Neutrophil (primary cell): ENCODE measurements around the gene HOXA10.

Experiments used
- H3K27ac ChIP-seq: fragments of 200-600 bp; sonication (generic); 2 replicates; pipeline ENCODE4 v1.5.1; 2016; ENCODE audit warnings: mild to moderate bottlenecking, moderate library complexity
- H3K27me3 ChIP-seq: fragments of 200-600 bp; sonication (generic); 2 replicates; pipeline ENCODE4 v1.6.0; 2016; ENCODE audit warnings: mild to moderate bottlenecking
- H3K36me3 ChIP-seq: fragments of 200-600 bp; sonication (generic); 2 replicates; pipeline ENCODE4 v1.5.1; 2017
- H3K4me1 ChIP-seq, 2 experiments: fragments of 200-600 bp in 1 of 2; sonication (generic) in 1 of 2; 1 replicate in 1 of 2; 2 replicates in 1 of 2; pipeline versions ENCODE4 v1.5.1 to v1.6.1; 2013 to 2016; ENCODE audit warnings: low read depth in 1 of 2, low read length in 1 of 2, mild to moderate bottlenecking in 1 of 2, moderate library complexity in 1 of 2; ENCODE audit not compliant: control insufficient read depth in 1 of 2, insufficient read depth in 1 of 2
- H3K4me3 ChIP-seq, 2 experiments: fragments of 200-600 bp in 1 of 2; sonication (generic) in 1 of 2; 1 replicate in 1 of 2; 2 replicates in 1 of 2; pipeline ENCODE4 v1.5.1; 2013 to 2016; ENCODE audit warnings: low read depth in 1 of 2, low read length in 1 of 2, mild to moderate bottlenecking in 1 of 2, moderate library complexity in 1 of 2
- H3K9me3 ChIP-seq: fragments of 200-600 bp; sonication (generic); 2 replicates; pipeline ENCODE4 v1.5.1; 2016
- TF ChIP-seq, protein P1 (sequence below): fragments of 200-600 bp; sonication (generic); IDR thresholded peaks from 2 replicates; pipeline ENCODE4 v1.5.1; 2016; ENCODE audit warnings: antibody characterized with exemption

The HOXA10 gene

DNA sequence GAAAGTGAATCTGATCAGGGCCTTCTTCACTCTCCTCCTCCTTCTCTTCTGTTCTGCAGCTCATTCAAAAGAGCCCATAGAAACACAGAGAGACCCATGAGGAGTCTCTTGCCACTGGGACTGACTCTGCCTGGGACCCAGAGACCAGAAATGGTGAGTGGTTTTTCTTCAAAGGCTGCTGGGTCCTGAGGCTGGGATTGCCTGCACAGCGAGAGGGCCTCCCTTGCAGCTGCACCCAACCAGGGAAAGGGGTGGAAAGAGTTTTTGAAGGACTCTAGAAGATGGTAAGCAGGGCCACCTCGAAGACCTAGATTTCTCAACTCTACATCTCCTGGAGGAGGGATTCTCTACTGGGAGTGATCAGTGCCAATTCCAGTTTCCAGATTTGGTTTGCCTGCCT lies 41.2 kb upstream of the HOXA10 start:
- Histone ChIP-seq H3K9me3 (no peaks in the 10 kb centered on the region), H3K4me1 (peaks cover 0 to 5% of the 10 kb centered on the region in 2 experiments), H3K36me3 (no peaks in the 10 kb centered on the region), H3K27ac (no peak overlapping the region), H3K4me3 (no peak overlapping the region), H3K27me3 (peaks cover 100% of the 10 kb centered on the region)
- TF ChIP-seq, protein P1, sequence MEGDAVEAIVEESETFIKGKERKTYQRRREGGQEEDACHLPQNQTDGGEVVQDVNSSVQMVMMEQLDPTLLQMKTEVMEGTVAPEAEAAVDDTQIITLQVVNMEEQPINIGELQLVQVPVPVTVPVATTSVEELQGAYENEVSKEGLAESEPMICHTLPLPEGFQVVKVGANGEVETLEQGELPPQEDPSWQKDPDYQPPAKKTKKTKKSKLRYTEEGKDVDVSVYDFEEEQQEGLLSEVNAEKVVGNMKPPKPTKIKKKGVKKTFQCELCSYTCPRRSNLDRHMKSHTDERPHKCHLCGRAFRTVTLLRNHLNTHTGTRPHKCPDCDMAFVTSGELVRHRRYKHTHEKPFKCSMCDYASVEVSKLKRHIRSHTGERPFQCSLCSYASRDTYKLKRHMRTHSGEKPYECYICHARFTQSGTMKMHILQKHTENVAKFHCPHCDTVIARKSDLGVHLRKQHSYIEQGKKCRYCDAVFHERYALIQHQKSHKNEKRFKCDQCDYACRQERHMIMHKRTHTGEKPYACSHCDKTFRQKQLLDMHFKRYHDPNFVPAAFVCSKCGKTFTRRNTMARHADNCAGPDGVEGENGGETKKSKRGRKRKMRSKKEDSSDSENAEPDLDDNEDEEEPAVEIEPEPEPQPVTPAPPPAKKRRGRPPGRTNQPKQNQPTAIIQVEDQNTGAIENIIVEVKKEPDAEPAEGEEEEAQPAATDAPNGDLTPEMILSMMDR: no peak

DNA sequence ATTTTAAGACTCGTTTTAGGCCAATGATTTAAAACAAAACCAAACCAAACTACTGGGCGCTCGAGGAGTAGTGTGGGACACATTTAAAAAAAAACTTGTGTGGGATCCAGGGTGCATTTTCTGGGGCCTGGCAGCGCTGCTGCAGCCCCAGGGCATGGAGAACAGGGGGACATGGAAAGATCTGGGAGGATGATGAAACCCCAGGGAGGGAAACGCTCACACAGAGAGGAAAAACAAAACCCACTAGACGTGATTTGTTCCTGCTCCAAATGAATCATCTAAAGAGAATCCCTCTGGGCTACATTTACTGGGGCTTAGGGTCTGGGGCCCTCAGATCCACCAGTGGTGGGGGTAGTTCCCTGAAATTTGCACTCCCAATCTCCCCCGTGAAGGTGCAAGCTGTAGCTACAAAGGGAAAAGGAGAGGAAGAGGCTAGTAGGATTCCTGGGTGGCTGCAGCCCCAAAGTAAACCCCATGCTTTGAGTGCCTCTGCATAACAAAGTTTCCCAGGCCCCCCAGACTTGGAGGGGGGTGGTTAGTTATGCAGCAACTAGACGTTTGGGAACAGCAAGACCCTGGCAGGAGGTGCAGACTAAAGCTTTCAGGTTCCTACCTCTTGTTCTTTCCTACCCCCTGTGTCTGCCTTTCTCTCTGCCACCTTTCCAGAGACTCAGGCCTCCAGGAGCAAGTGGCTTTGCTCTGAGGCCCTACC lies 40.3 kb upstream of the HOXA10 start:
- TF ChIP-seq, protein P1: no peak
- Histone ChIP-seq H3K27me3 (peaks cover 100% of the 10 kb centered on the region), H3K4me3 (no peak overlapping the region), H3K4me1 (peaks cover 0 to 6% of the 10 kb centered on the region in 2 experiments), H3K9me3 (no peaks in the 10 kb centered on the region), H3K27ac (no peak overlapping the region), H3K36me3 (no peaks in the 10 kb centered on the region)

DNA sequence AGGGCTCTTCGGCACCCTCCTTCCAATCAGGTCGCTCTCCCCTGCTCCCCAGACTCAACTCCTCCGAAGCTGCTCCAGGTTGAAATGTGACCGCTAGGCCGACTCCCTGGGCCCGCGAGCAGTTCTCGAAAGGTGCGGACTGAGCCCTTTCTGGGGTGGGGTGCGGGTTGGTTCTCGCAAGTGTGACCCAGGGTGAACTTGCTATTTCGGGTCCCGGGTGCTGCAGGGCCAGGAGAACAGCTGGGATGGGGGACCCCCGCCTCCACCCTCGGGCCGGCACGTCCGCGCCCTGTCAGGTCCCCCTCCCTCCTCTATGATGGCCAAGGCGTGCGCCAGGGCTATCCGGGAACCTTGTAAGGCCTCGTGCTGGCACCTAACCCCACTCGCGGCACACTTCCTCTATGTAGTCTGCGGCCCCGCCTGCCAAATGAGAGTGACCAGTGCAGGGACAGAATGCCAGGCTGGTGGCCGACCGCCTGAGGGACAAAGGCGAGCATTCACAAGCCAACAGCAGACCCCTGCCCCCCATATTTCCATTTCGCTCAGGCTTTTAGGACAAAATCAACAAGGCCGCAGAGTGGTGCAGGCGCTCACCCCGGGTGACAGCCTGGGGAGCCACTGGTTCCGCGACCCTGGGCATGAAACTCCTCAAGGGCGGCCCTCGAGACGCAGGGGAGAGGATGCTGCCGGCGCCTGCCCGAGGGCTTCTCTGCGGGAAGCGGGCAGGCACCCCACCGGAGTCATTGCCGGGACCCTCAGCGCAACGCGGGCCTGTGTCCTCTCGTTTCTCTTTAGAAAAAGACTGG lies 39.5 kb upstream of the HOXA10 start:
- Histone ChIP-seq H3K4me3 (no peak overlapping the region), H3K9me3 (no peaks in the 10 kb centered on the region), H3K27me3 (peaks cover 100% of the 10 kb centered on the region), H3K27ac (no peak overlapping the region), H3K4me1 (peaks cover 0 to 6% of the 10 kb centered on the region in 2 experiments), H3K36me3 (no peaks in the 10 kb centered on the region)
- TF ChIP-seq, protein P1: no peak

DNA sequence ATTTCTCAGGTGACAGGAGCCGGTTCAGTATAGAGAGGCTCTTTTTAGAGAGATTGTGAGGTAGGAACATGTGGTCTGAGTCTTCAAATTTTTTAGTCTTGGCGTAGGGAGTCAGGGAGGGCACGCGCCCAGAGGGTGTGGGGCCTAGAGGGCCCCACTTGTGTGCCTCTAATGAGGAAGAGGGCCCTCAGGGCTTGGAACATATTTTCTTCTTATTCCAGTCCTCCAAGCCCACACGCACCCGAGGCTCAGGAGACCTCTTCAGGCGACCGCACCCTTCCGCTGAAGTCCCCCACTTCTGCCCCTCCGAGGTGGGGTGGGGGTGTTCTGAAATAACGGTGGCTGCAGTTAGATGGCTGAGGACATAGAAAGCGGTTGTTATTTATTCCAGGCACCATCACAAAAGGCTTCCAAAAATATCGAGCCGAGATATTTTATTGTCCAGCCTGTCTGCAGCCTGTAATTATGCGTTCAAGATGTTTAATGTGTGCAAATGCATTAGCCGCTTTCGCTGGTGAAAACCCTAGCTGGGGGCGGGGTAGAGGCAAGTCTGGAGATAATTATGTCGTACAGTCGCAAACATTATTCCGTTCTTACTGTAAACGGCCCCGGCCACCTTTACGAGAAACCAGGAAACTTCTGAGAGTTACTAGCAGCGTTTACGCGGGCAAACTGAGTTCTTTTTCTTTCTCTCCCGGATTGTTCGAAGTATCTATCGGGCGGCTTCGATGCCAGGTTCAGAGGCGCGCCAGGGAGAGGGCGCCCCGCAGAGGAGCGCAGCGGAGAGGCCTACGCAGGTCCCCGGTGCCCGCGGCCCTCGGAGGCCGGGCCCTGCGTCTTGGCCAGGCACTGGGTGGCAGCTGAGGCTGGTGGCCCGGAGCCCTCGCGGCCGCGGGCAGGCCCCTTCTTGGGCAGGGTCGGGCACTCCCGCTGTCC lies 38.6 kb upstream of the HOXA10 start:
- Histone ChIP-seq H3K27me3 (peaks cover 100% of the 10 kb centered on the region), H3K27ac (no peak overlapping the region), H3K9me3 (no peaks in the 10 kb centered on the region), H3K36me3 (no peaks in the 10 kb centered on the region), H3K4me1 (peaks cover 0 to 6% of the 10 kb centered on the region in 2 experiments), H3K4me3 (no peak overlapping the region)
- TF ChIP-seq, protein P1: no peak

DNA sequence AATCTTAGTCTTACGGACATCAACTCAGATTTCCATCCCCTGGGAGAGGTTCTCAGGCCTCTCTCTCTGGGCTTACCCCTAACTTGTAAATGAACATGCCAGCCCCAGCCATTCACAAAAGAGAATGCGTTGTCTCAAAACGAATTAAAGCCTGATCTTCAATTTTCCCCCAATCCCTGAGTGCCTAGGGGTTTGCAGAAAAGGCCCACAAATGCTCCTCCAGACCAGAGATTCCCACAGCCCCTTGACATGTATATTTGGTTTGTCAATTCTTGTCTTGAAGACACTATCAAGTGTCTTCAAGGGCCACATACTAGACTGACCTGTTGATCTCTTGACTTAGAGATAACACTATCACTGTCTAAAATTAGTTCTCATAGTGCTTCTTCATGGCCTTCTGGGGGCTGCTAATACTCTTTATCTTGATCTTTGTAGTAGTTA lies 37.7 kb upstream of the HOXA10 start:
- Histone ChIP-seq H3K9me3 (no peaks in the 10 kb centered on the region), H3K4me3 (no peak overlapping the region), H3K27me3 (peaks cover 100% of the 10 kb centered on the region), H3K36me3 (no peaks in the 10 kb centered on the region), H3K27ac (no peak overlapping the region), H3K4me1 (peaks cover 0 to 6% of the 10 kb centered on the region in 2 experiments)
- TF ChIP-seq, protein P1: no peak
